Astrocyte (in vitro differentiated cells and primary cell): ENCODE measurements around the gene RPS6KA3. TPM values are rescaled to one million over a fixed set of nuclear protein-coding genes. Genes with fewer than 3 reads are reported as not detected.
A peak's percentile ranks its signal among the peaks of the same experiment; 100 is the strongest.

Experiments
- DNase-seq: peaks from one replicate; pipeline ENCODE4 v3.0.0-alpha.2; 2010; ENCODE audit warnings: low read depth
- FAIRE-seq: peaks from 2 replicates; lab custom pipeline; 2011; peaks lifted over from hg19 to GRCh38; lab: Jason Lieb, UNC
- H2AFZ ChIP-seq: 2 replicates; pipeline ENCODE4 v1.6.0; 2012; ENCODE audit warnings: low read depth, low read length, inconsistent platforms
- H3K27ac ChIP-seq: 2 replicates; pipeline ENCODE4 v1.5.1; 2011; ENCODE audit warnings: low read depth, low read length, inconsistent platforms
- H3K27me3 ChIP-seq: 2 replicates; pipeline ENCODE4 v1.6.0; 2011; ENCODE audit warnings: low read length, inconsistent platforms; ENCODE audit not compliant: insufficient read depth
- H3K36me3 ChIP-seq: 2 replicates; pipeline ENCODE4 v1.5.1; 2011; ENCODE audit warnings: low read length, inconsistent platforms; ENCODE audit not compliant: insufficient read depth
- H3K4me1 ChIP-seq: 2 replicates; pipeline ENCODE4 v1.5.1; 2011; ENCODE audit warnings: low read length, inconsistent platforms; ENCODE audit not compliant: insufficient read depth
- H3K4me2 ChIP-seq: 2 replicates; pipeline ENCODE4 v1.6.0; 2012; ENCODE audit warnings: low read length, inconsistent platforms
- H3K4me3 ChIP-seq: 2 replicates; pipeline ENCODE4 v1.5.1; 2011; ENCODE audit warnings: low read depth, mild to moderate bottlenecking, low read length, inconsistent platforms; ENCODE audit not compliant: insufficient read depth
- H3K79me2 ChIP-seq: 2 replicates; pipeline ENCODE4 v1.6.0; 2012; ENCODE audit warnings: mild to moderate bottlenecking, low read length, inconsistent platforms; ENCODE audit not compliant: insufficient read depth
- H3K9ac ChIP-seq: 2 replicates; pipeline ENCODE4 v1.6.0; 2012; ENCODE audit warnings: mild to moderate bottlenecking, low read length, inconsistent platforms
- H3K9me3 ChIP-seq: 2 replicates; pipeline ENCODE4 v1.5.1; 2012; ENCODE audit warnings: low read depth, mild to moderate bottlenecking, low read length, inconsistent platforms; ENCODE audit not compliant: insufficient read depth
- H4K20me1 ChIP-seq: 2 replicates; pipeline ENCODE4 v1.6.0; 2012; ENCODE audit warnings: low read length, inconsistent platforms; ENCODE audit not compliant: insufficient read depth
- H3K27ac Mint-ChIP-seq: one replicate; pipeline ENCODE4 v1.8.0; 2021; ENCODE audit warnings: mild to moderate bottlenecking, mixed read lengths; ENCODE audit not compliant: unreplicated experiment
- H3K27me3 Mint-ChIP-seq: one replicate; pipeline ENCODE4 v1.8.0; 2021; ENCODE audit warnings: low read depth, mixed read lengths; ENCODE audit not compliant: unreplicated experiment
- H3K36me3 Mint-ChIP-seq: one replicate; pipeline ENCODE4 v1.8.0; 2021; ENCODE audit warnings: low read depth, mixed read lengths; ENCODE audit not compliant: unreplicated experiment
- H3K4me1 Mint-ChIP-seq: one replicate; pipeline ENCODE4 v1.8.0; 2021; ENCODE audit warnings: low read depth, mixed read lengths; ENCODE audit not compliant: unreplicated experiment
- H3K4me3 Mint-ChIP-seq: one replicate; pipeline ENCODE4 v1.8.0; 2021; ENCODE audit warnings: mild to moderate bottlenecking, moderate library complexity, mixed read lengths; ENCODE audit not compliant: unreplicated experiment
- H3K9me3 Mint-ChIP-seq: one replicate; pipeline ENCODE4 v1.8.0; 2021; ENCODE audit warnings: mild to moderate bottlenecking, mixed read lengths; ENCODE audit not compliant: unreplicated experiment
- CTCF ChIP-seq: IDR thresholded peaks from 2 replicates; pipeline ENCODE4 v1.5.1; 2011; ENCODE audit warnings: low read depth, mild to moderate bottlenecking, inconsistent platforms, low read length, moderate library complexity; ENCODE audit not compliant: insufficient read depth
- EZH2 ChIP-seq: IDR thresholded peaks from 2 replicates; pipeline ENCODE4 v1.6.1; 2012; ENCODE audit warnings: mild to moderate bottlenecking, low read length, inconsistent platforms; ENCODE audit not compliant: insufficient read depth
- total RNA-seq: library from RNA; stranded (reverse); gene quantifications from 2 replicates; pipeline ENCODE4 v1.2.1, GENCODE V29; 2021

RPS6KA3 gene
- total RNA-seq, 1 donor from 2014 or later = 34.3 TPM

GRCh38 chrX:20271730-20272129 lies 5.0 kb upstream of the RPS6KA3 start:
- H3K36me3 Mint-ChIP-seq = no peaks in the 10 kb centered on the region
- Histone ChIP-seq H3K4me2 (no peak overlapping the region), H3K27ac (no peak overlapping the region), H3K79me2 (no peaks in the 10 kb centered on the region), H3K27me3 (no peaks in the 10 kb centered on the region), H3K4me3 (no peak overlapping the region), H2AFZ (no peak overlapping the region), H3K9ac (no peak overlapping the region), H3K4me1 (peaks cover 3% of the 10 kb centered on the region), H3K36me3 (no peaks in the 10 kb centered on the region), H4K20me1 (no peaks in the 10 kb centered on the region), H3K9me3 (no peaks in the 10 kb centered on the region)
- H3K27me3 Mint-ChIP-seq = no peaks in the 10 kb centered on the region
- FAIRE-seq = no peak
- no peaks in the 10 kb centered on the region for H3K9me3 Mint-ChIP-seq
- no peak overlapping the region for H3K27ac Mint-ChIP-seq
- H3K4me3 Mint-ChIP-seq = no peak overlapping the region
- DNase-seq = no peak
- TF ChIP-seq CTCF = no peak
- TF ChIP-seq EZH2 = no peak
- peaks cover 11% of the 10 kb centered on the region for H3K4me1 Mint-ChIP-seq

GRCh38 chrX:20271186-20271585 lies 4.5 kb upstream of the RPS6KA3 start:
- no peaks in the 10 kb centered on the region for H3K36me3 ChIP-seq
- no peak for TF ChIP-seq EZH2
- peaks cover 3% of the 10 kb centered on the region for H3K4me1 ChIP-seq
- no peak for DNase-seq
- no peak overlapping the region for H3K27ac ChIP-seq
- no peak overlapping the region for H3K4me3 Mint-ChIP-seq
- no peak overlapping the region for H3K4me2 ChIP-seq
- no peaks in the 10 kb centered on the region for H3K9me3 ChIP-seq
- FAIRE-seq = peak; percentile 26
- no peaks in the 10 kb centered on the region for H4K20me1 ChIP-seq
- H3K27me3 ChIP-seq = no peaks in the 10 kb centered on the region
- H3K79me2 ChIP-seq = peaks cover under 1% of the 10 kb centered on the region
- H3K9ac ChIP-seq = no peak overlapping the region
- H3K27me3 Mint-ChIP-seq = no peaks in the 10 kb centered on the region
- no peaks in the 10 kb centered on the region for H3K9me3 Mint-ChIP-seq
- no peak overlapping the region for H2AFZ ChIP-seq
- H3K36me3 Mint-ChIP-seq = no peaks in the 10 kb centered on the region
- H3K4me3 ChIP-seq = no peak overlapping the region
- peaks cover 11% of the 10 kb centered on the region for H3K4me1 Mint-ChIP-seq
- H3K27ac Mint-ChIP-seq = no peak overlapping the region

- Mint-ChIP-seq H3K4me1 (peaks cover 11% of the 10 kb centered on the region), H3K27ac (no peak overlapping the region)
Observed at GRCh38 chrX:20270562-20270890, 3.8 kb upstream of the RPS6KA3 start.

More at GRCh38 chrX:20270562-20270890, 3.8 kb upstream of the RPS6KA3 start:
- Histone ChIP-seq H3K4me2 (no peak overlapping the region), H3K9me3 (no peaks in the 10 kb centered on the region), H4K20me1 (no peaks in the 10 kb centered on the region), H3K36me3 (no peaks in the 10 kb centered on the region), H3K4me1 (peaks cover 3% of the 10 kb centered on the region), H3K79me2 (peaks cover 7% of the 10 kb centered on the region), H3K27me3 (no peaks in the 10 kb centered on the region), H3K4me3 (no peak overlapping the region), H2AFZ (no peak overlapping the region), H3K27ac (no peak overlapping the region), H3K9ac (no peak overlapping the region)
- no peak for TF ChIP-seq EZH2
- TF ChIP-seq CTCF = no peak
- no peaks in the 10 kb centered on the region for H3K27me3 Mint-ChIP-seq
- DNase-seq = peak; percentile 7
- no peaks in the 10 kb centered on the region for H3K36me3 Mint-ChIP-seq
- FAIRE-seq = no peak
- no peaks in the 10 kb centered on the region for H3K9me3 Mint-ChIP-seq
- no peak overlapping the region for H3K4me3 Mint-ChIP-seq
